Measurements from ENCODE around the gene DET1. TPM values are rescaled to one million over a fixed set of nuclear protein-coding genes. Genes with fewer than 3 reads are reported as not detected.
"Not testable (repeated sequence)": the region's sequence is repeated elsewhere in the genome, so short reads cannot be mapped to it uniquely, and the experiment has no call there.

Gene DET1
- total RNA-seq, 1 experiment from 2014 or later: 5.2 TPM

GRCh38 chr15:88542342-88542733 is 4.1 kb downstream of the DET1 start:
- ChIA-PET POLR2A (no interaction called here), CTCF (no interaction called here)
- H3K4me1 ChIP-seq (ENCODE audit: control insufficient read depth, insufficient read depth, low read length): no peaks in the 10 kb centered on the region; the same call in 1 of the 2 replicates
- DNase-seq (ENCODE audit: low read depth, low spot score) (no peak), ATAC-seq (no peak)
- no peaks in the 10 kb centered on the region for H3K36me3 ChIP-seq (ENCODE audit: control insufficient read depth, insufficient read depth, low read length)
- intact Hi-C loops (cut with micrococcal nuclease; ENCODE audit: unreplicated experiment) (no loop called here), in situ Hi-C loops (cut with HindIII; ENCODE audit: low pct_unique_long_range_greater_than_20kb, low sequenced_read_pairs) (no loop called here)
- H3K4me3 ChIP-seq (ENCODE audit: low read depth in 2 of 2, low read length in 2 of 2): no peak overlapping the region
- H3K27ac ChIP-seq (ENCODE audit: low read length): no peak overlapping the region
- TF ChIP-seq SIN3A (IDR thresholded peaks at IDR 0.05; ENCODE audit: borderline replicate concordance, insufficient read depth, low read depth, low read length) (no peak), REST (IDR thresholded peaks at IDR 0.05; ENCODE audit: insufficient read depth in 1 of 2, low read depth in 2 of 2, low read length in 1 of 2) (no peak), CTCF (IDR thresholded peaks at IDR 0.05) (no peak), POLR2AphosphoS5 (IDR thresholded peaks at IDR 0.05; ENCODE audit: low read depth, low read length) (no peak), TCF7L2 (IDR thresholded peaks at IDR 0.05; ENCODE audit: low read depth, low read length) (no peak)
- no peaks in the 10 kb centered on the region for H3K9me3 ChIP-seq (ENCODE audit: control insufficient read depth, insufficient read depth, low read depth, low read length)
- no peaks in the 10 kb centered on the region for H3K27me3 ChIP-seq (ENCODE audit: control insufficient read depth, insufficient read depth, low read length)
- no TSS peak for BruUV-seq (replicated peaks)

- ChIA-PET CTCF (no interaction called here), POLR2A (no interaction called here)
- TF ChIP-seq CTCF (IDR thresholded peaks at IDR 0.05) (no peak), TCF7L2 (IDR thresholded peaks at IDR 0.05; ENCODE audit: low read depth, low read length) (no peak), REST (IDR thresholded peaks at IDR 0.05; ENCODE audit: insufficient read depth in 1 of 2, low read depth in 2 of 2, low read length in 1 of 2) (no peak), SIN3A (IDR thresholded peaks at IDR 0.05; ENCODE audit: borderline replicate concordance, insufficient read depth, low read depth, low read length) (no peak), POLR2AphosphoS5 (IDR thresholded peaks at IDR 0.05; ENCODE audit: low read depth, low read length) (no peak)
- no peaks in the 10 kb centered on the region for H3K36me3 ChIP-seq (ENCODE audit: control insufficient read depth, insufficient read depth, low read length)
- ATAC-seq (no peak), DNase-seq (ENCODE audit: low read depth, low spot score) (no peak)
- no TSS peak for BruUV-seq (replicated peaks)
- in situ Hi-C loops (cut with HindIII; ENCODE audit: low pct_unique_long_range_greater_than_20kb, low sequenced_read_pairs) (no loop called here), intact Hi-C loops (cut with micrococcal nuclease; ENCODE audit: unreplicated experiment) (no loop called here)
- H3K27ac ChIP-seq (ENCODE audit: low read length): no peak overlapping the region
- no peak overlapping the region for H3K4me3 ChIP-seq (ENCODE audit: low read depth in 2 of 2, low read length in 2 of 2)
- no peaks in the 10 kb centered on the region for H3K27me3 ChIP-seq (ENCODE audit: control insufficient read depth, insufficient read depth, low read length)
- no peaks in the 10 kb centered on the region for H3K9me3 ChIP-seq (ENCODE audit: control insufficient read depth, insufficient read depth, low read depth, low read length)
- H3K4me1 ChIP-seq (ENCODE audit: control insufficient read depth, insufficient read depth, low read length): no peaks in the 10 kb centered on the region; the same call in 1 of the 2 replicates
These were observed 4.7 kb downstream of the DET1 start for GRCh38 chr15:88541709-88542341.

- CTCF ChIA-PET; in situ Hi-C loops (cut with HindIII; ENCODE audit: low pct_unique_long_range_greater_than_20kb, low sequenced_read_pairs); intact Hi-C loops (cut with micrococcal nuclease; ENCODE audit: unreplicated experiment); H3K36me3 ChIP-seq (ENCODE audit: control insufficient read depth, insufficient read depth, low read length); ATAC-seq; POLR2A ChIA-PET; DNase-seq (ENCODE audit: low read depth, low spot score); BruUV-seq (replicated peaks); H3K27me3 ChIP-seq (ENCODE audit: control insufficient read depth, insufficient read depth, low read length); H3K9me3 ChIP-seq (ENCODE audit: control insufficient read depth, insufficient read depth, low read depth, low read length); H3K27ac ChIP-seq (ENCODE audit: low read length); H3K4me1 ChIP-seq (ENCODE audit: control insufficient read depth, insufficient read depth, low read length); H3K4me3 ChIP-seq (ENCODE audit: low read depth in 2 of 2, low read length in 2 of 2): not testable (repeated sequence)
These were observed 5.4 kb downstream of the DET1 start for GRCh38 chr15:88541111-88541510.
